IMR-90 (cell line): ENCODE results near the gene SLC39A6.

Experiments used
- CEBPB ChIP-seq: IDR thresholded peaks from 2 replicates; pipeline ENCODE4 v1.6.1; 2012; ENCODE audit warnings: low read depth, low read length, improper control_type of control experiment
- MAFK ChIP-seq: IDR thresholded peaks from 2 replicates; pipeline ENCODE4 v1.6.1; 2012; ENCODE audit warnings: low read depth, low read length, improper control_type of control experiment
- POLR2A ChIP-seq: IDR thresholded peaks from 2 replicates; pipeline ENCODE4 v1.6.1; 2012; ENCODE audit warnings: mild to moderate bottlenecking, low read depth, low read length
- RAD21 ChIP-seq: IDR thresholded peaks from 2 replicates; pipeline ENCODE4 v1.6.1; 2012; ENCODE audit warnings: low read length, improper control_type of control experiment
- RFX5 ChIP-seq: IDR thresholded peaks from 2 replicates; pipeline ENCODE4 v1.8.0; 2012; ENCODE audit warnings: low read depth, mild to moderate bottlenecking, low read length, moderate library complexity
- SMC3 ChIP-seq: fragments of 150-350 bp; IDR thresholded peaks from 2 replicates; pipeline ENCODE4 v1.6.1; 2016; ENCODE audit warnings: low read depth, mild to moderate bottlenecking, antibody characterized with exemption, low read length, moderate library complexity
- TF ChIP-seq, protein P1 (sequence below): conservative IDR thresholded peaks from 2 replicates; pipeline ENCODE4 v1.5.1; 2012; ENCODE audit warnings: mild to moderate bottlenecking, low read depth, low read length, improper control_type of control experiment
- TF ChIP-seq, protein P2 (sequence below): fragments of 150-350 bp; IDR thresholded peaks from 2 replicates; pipeline ENCODE4 v1.6.1; 2016; ENCODE audit warnings: low read depth, mild to moderate bottlenecking, low read length, moderate library complexity, borderline replicate concordance

DNA sequence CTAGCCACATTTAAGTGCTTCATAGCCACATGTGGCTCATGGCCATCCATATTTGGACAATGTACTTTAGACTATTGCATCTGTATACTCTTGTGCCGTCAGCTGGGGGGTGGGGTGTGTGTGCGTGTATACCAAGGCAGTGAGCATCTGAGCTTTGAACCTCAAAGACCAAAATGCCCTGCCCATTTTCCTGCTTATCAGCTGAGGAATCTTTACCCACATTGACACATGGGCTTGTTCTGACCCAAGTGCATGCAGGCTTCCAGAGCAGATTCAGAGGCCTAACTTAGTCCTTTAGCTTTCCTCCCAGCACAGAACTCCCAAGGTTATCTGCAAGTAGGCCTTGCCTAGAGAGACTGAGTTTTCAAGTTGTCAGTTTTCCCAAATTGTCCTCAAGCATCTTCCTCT, 47.0 kb upstream of the SLC39A6 start:
- TF ChIP-seq, protein P1, sequence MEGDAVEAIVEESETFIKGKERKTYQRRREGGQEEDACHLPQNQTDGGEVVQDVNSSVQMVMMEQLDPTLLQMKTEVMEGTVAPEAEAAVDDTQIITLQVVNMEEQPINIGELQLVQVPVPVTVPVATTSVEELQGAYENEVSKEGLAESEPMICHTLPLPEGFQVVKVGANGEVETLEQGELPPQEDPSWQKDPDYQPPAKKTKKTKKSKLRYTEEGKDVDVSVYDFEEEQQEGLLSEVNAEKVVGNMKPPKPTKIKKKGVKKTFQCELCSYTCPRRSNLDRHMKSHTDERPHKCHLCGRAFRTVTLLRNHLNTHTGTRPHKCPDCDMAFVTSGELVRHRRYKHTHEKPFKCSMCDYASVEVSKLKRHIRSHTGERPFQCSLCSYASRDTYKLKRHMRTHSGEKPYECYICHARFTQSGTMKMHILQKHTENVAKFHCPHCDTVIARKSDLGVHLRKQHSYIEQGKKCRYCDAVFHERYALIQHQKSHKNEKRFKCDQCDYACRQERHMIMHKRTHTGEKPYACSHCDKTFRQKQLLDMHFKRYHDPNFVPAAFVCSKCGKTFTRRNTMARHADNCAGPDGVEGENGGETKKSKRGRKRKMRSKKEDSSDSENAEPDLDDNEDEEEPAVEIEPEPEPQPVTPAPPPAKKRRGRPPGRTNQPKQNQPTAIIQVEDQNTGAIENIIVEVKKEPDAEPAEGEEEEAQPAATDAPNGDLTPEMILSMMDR = no peak
- no peak for TF ChIP-seq POLR2A
- TF ChIP-seq RAD21 = no peak
- no peak for TF ChIP-seq MAFK
- no peak for TF ChIP-seq SMC3
- no peak for TF ChIP-seq CEBPB
- no peak for TF ChIP-seq RFX5
- TF ChIP-seq, protein P2, sequence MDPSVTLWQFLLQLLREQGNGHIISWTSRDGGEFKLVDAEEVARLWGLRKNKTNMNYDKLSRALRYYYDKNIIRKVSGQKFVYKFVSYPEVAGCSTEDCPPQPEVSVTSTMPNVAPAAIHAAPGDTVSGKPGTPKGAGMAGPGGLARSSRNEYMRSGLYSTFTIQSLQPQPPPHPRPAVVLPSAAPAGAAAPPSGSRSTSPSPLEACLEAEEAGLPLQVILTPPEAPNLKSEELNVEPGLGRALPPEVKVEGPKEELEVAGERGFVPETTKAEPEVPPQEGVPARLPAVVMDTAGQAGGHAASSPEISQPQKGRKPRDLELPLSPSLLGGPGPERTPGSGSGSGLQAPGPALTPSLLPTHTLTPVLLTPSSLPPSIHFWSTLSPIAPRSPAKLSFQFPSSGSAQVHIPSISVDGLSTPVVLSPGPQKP = no peak
